Fibroblast of lung (primary cell): Measurements from ENCODE around the gene CXCR1. TPM values are rescaled to one million over a fixed set of nuclear protein-coding genes. Genes with fewer than 3 reads are reported as not detected.
A peak's percentile ranks its signal among the peaks of the same experiment; 100 is the strongest.

Source experiments
- DNase-seq, 2 donors: peaks; one replicate each; pipeline versions ENCODE4 v3.0.0 to v3.0.0-alpha.2; 2010; ENCODE audit warnings: low read depth in 2 of 2
- H2AFZ ChIP-seq: 2 replicates; pipeline ENCODE4 v1.5.1; 2012; ENCODE audit warnings: low read length, control low read depth, inconsistent platforms
- H3K27ac ChIP-seq: 2 replicates; pipeline ENCODE4 v1.5.1; 2011; ENCODE audit warnings: low read length, control low read depth; ENCODE audit not compliant: insufficient read depth
- H3K27me3 ChIP-seq: 2 replicates; pipeline ENCODE4 v1.5.1; 2011; ENCODE audit warnings: mild to moderate bottlenecking, low read length; ENCODE audit not compliant: control insufficient read depth, insufficient read depth
- H3K36me3 ChIP-seq: 2 replicates; pipeline ENCODE4 v1.5.1; 2011; ENCODE audit warnings: low read length; ENCODE audit not compliant: control insufficient read depth, insufficient read depth
- H3K4me1 ChIP-seq: 2 replicates; pipeline ENCODE4 v1.5.1; 2011; ENCODE audit warnings: low read length; ENCODE audit not compliant: control insufficient read depth, insufficient read depth; ENCODE audit errors: extremely low read depth
- H3K4me2 ChIP-seq: 2 replicates; pipeline ENCODE4 v1.5.1; 2011; ENCODE audit warnings: low read length, control low read depth; ENCODE audit not compliant: insufficient read depth; ENCODE audit errors: extremely low read depth
- H3K4me3 ChIP-seq, 4 experiments: fragments of 200-600 bp in 1 of 4; sonication (generic) in 1 of 4; replicated peaks in 1 of 4; 2 replicates each; pipeline ENCODE4 v1.5.1; 2011 to 2016; ENCODE audit warnings: low read length in 4 of 4, low read depth in 3 of 4, mild to moderate bottlenecking in 3 of 4, control low read depth in 2 of 4, inconsistent platforms in 1 of 4, mixed read lengths in 1 of 4; ENCODE audit not compliant: insufficient read depth in 1 of 4; ENCODE audit errors: control extremely low read depth in 1 of 4
- H3K79me2 ChIP-seq: 2 replicates; pipeline ENCODE4 v1.5.1; 2012; ENCODE audit warnings: mild to moderate bottlenecking, low read length, inconsistent platforms; ENCODE audit not compliant: control insufficient read depth, insufficient read depth
- H3K9ac ChIP-seq: 2 replicates; pipeline ENCODE4 v1.5.1; 2011; ENCODE audit warnings: mild to moderate bottlenecking, low read length, control low read depth; ENCODE audit not compliant: insufficient read depth
- H3K9me3 ChIP-seq: 2 replicates; pipeline ENCODE4 v1.5.1; 2012; ENCODE audit warnings: low read depth, low read length; ENCODE audit not compliant: control insufficient read depth, insufficient read depth
- H4K20me1 ChIP-seq: 2 replicates; pipeline ENCODE4 v1.5.1; 2011; ENCODE audit warnings: low read length; ENCODE audit not compliant: control insufficient read depth, insufficient read depth; ENCODE audit errors: extremely low read depth
- CTCF ChIP-seq, 2 donors: IDR thresholded peaks in 1 of 2; conservative IDR thresholded peaks in 1 of 2; 1 replicate in 1 of 2; 2 replicates in 1 of 2; pipeline ENCODE4 v1.5.1; 2011 to 2012; ENCODE audit warnings: low read length in 2 of 2, control low read depth in 1 of 2, inconsistent platforms in 1 of 2, low read depth in 1 of 2, mild to moderate bottlenecking in 1 of 2
- EZH2 ChIP-seq: IDR thresholded peaks from 2 replicates; pipeline ENCODE4 v1.5.1; 2012; ENCODE audit warnings: low read length, control low read depth, mild to moderate bottlenecking; ENCODE audit errors: missing control alignments
- polyA plus RNA-seq, 2 donors: library from polyadenylated mRNA; depleted of rRNA in 1 of 2; stranded (reverse) in 1 of 2; unstranded in 1 of 2; fragments of >200 nt; gene quantifications; 2 replicates each; pipeline ENCODE4 v1.2.1, GENCODE V29; 2011 to 2012; ENCODE audit warnings: missing spikeins in 1 of 2
- total RNA-seq: library from RNA; depleted of rRNA; stranded (reverse); fragments of >200 nt; gene quantifications from 2 replicates; pipeline ENCODE4 v1.2.1, GENCODE V29; 2014

Gene CXCR1
- total and polyA plus RNA-seq, 2 donors (not counting 1 experiment from before 2014, with no cell fraction given) = not detected

DNA sequence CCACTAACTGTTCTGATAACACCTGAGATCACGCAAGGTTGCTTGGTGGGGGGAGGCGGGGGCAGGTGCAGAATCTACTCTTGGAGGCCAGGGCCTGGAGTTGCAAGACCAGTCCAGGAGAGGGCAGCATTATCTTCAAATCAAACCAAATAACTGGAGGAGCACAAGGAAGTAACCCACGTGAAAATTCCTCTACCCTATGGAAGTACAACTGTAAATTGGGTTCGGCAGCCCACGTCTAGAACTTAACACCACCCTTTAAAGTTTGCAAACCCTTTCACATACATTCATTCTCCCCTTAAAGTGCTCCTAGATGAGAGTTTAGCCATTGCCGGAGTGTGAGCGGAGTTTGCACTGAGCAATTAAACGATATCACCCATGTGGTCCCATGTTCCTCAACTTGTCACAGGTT lies 19.6 kb upstream of the CXCR1 start:
- H3K4me3 ChIP-seq = no peak overlapping the region
- H2AFZ ChIP-seq = peak overlapping the region; percentile 58
- H3K27ac ChIP-seq = no peak overlapping the region
- no peaks in the 10 kb centered on the region for H3K4me1 ChIP-seq
- H3K9ac ChIP-seq = no peak overlapping the region
- TF ChIP-seq CTCF (conservative IDR thresholded peaks at IDR 0.05 in 1 of 2, IDR thresholded peaks at IDR 0.05 in 1 of 2; ENCODE audit: low read depth in 1 of 2, low read length in 2 of 2) (peak; percentile 71 to 85), EZH2 (no peak)
- peak; percentile 60 to 75 for DNase-seq
- peak overlapping the region; percentile 19 for H3K4me2 ChIP-seq
- no peaks in the 10 kb centered on the region for H3K79me2 ChIP-seq
- no peaks in the 10 kb centered on the region for H4K20me1 ChIP-seq
- H3K9me3 ChIP-seq = no peaks in the 10 kb centered on the region
- peaks cover 11% of the 10 kb centered on the region for H3K27me3 ChIP-seq
- H3K36me3 ChIP-seq = no peaks in the 10 kb centered on the region

- Histone ChIP-seq H3K27ac (no peak overlapping the region), H3K36me3 (no peaks in the 10 kb centered on the region), H3K4me2 (no peak overlapping the region), H3K9ac (no peak overlapping the region), H3K4me3 (no peak overlapping the region), H3K9me3 (no peaks in the 10 kb centered on the region), H3K4me1 (no peaks in the 10 kb centered on the region), H3K27me3 (peaks cover 14% of the 10 kb centered on the region), H2AFZ (no peak overlapping the region), H4K20me1 (no peaks in the 10 kb centered on the region), H3K79me2 (no peaks in the 10 kb centered on the region)
- DNase-seq = no peak
- no peak for TF ChIP-seq EZH2
- no peak for TF ChIP-seq CTCF (conservative IDR thresholded peaks at IDR 0.05 in 1 of 2, IDR thresholded peaks at IDR 0.05 in 1 of 2; ENCODE audit: low read depth in 1 of 2, low read length in 2 of 2)
These were observed 17.6 kb upstream of the CXCR1 start for GRCh38 chr2:218184331-218184730.

- Histone ChIP-seq H4K20me1 (no peaks in the 10 kb centered on the region), H3K9ac (no peak overlapping the region), H3K27me3 (peaks cover 14% of the 10 kb centered on the region), H2AFZ (no peak overlapping the region), H3K4me1 (no peaks in the 10 kb centered on the region), H3K27ac (no peak overlapping the region), H3K4me2 (no peak overlapping the region), H3K9me3 (no peaks in the 10 kb centered on the region), H3K36me3 (no peaks in the 10 kb centered on the region), H3K79me2 (no peaks in the 10 kb centered on the region), H3K4me3 (no peak overlapping the region)
- TF ChIP-seq EZH2 (no peak), CTCF (conservative IDR thresholded peaks at IDR 0.05 in 1 of 2, IDR thresholded peaks at IDR 0.05 in 1 of 2; ENCODE audit: low read depth in 1 of 2, low read length in 2 of 2) (no peak)
- DNase-seq = no peak
These were observed 13.8 kb upstream of the CXCR1 start for GRCh38 chr2:218180467-218181114.
